Natural killer cell (primary cell): Measurements from ENCODE around the gene MBNL1. TPM values are rescaled to one million over a fixed set of nuclear protein-coding genes. Genes with fewer than 3 reads are reported as not detected.
A peak's percentile ranks its signal among the peaks of the same experiment; 100 is the strongest.

Experiments
- ATAC-seq, 3 donors: fragments of 150-1000 bp in 2 of 3; fragments of 200-7000 bp in 1 of 3; cut with Tn5 transposase; 1 replicate in 1 of 3; 2 replicates in 2 of 3; pipeline ENCODE4 v1.10.0; 2021; ENCODE audit warnings: mild to moderate bottlenecking in 2 of 3, moderate library complexity in 2 of 3
- DNase-seq, 2 donors: peaks; one replicate each; pipeline versions ENCODE4 v3.0.0 to v3.0.0-alpha.2; 2013 to 2021; ENCODE audit warnings: mixed read lengths in 1 of 2
- H3K27ac ChIP-seq: one replicate; pipeline ENCODE4 v1.5.1; 2013; ENCODE audit warnings: mild to moderate bottlenecking, low read length
- H3K27me3 ChIP-seq: one replicate; pipeline ENCODE4 v1.6.1; 2013; ENCODE audit warnings: low read length; ENCODE audit not compliant: control insufficient read depth, insufficient read depth
- H3K36me3 ChIP-seq: one replicate; pipeline ENCODE4 v1.6.1; 2013; ENCODE audit warnings: low read length; ENCODE audit not compliant: control insufficient read depth, insufficient read depth
- H3K4me1 ChIP-seq: one replicate; pipeline ENCODE4 v1.6.1; 2013; ENCODE audit warnings: low read length; ENCODE audit not compliant: control insufficient read depth, insufficient read depth
- H3K4me3 ChIP-seq: one replicate; pipeline ENCODE4 v1.5.1; 2013; ENCODE audit warnings: low read length
- H3K9me3 ChIP-seq: one replicate; pipeline ENCODE4 v1.6.1; 2013; ENCODE audit warnings: low read length; ENCODE audit not compliant: control insufficient read depth, insufficient read depth
- H3K27ac Mint-ChIP-seq, 2 donors: one replicate each; pipeline ENCODE4 v1.8.0; 2022; ENCODE audit warnings: mild to moderate bottlenecking in 2 of 2, mixed read lengths in 2 of 2, moderate library complexity in 1 of 2
- H3K27me3 Mint-ChIP-seq, 2 donors: one replicate each; pipeline ENCODE4 v1.8.0; 2022; ENCODE audit warnings: low read depth in 2 of 2, mixed read lengths in 2 of 2
- H3K36me3 Mint-ChIP-seq: one replicate; pipeline ENCODE4 v1.8.0; 2022; ENCODE audit warnings: mixed read lengths
- H3K4me1 Mint-ChIP-seq, 2 donors: one replicate each; pipeline ENCODE4 v1.8.0; 2022; ENCODE audit warnings: mixed read lengths in 2 of 2
- H3K4me3 Mint-ChIP-seq: one replicate; pipeline ENCODE4 v1.8.0; 2022; ENCODE audit warnings: mild to moderate bottlenecking, moderate library complexity, mixed read lengths
- H3K9me3 Mint-ChIP-seq, 2 donors: one replicate each; pipeline ENCODE4 v1.8.0; 2022; ENCODE audit warnings: mixed read lengths in 2 of 2
- WGBS: methylation state at CpG from one replicate; pipeline ENCODE4 v1.1.7; 2013; ENCODE audit warnings: missing lambda C conversion rate; ENCODE audit not compliant: insufficient coverage; 5-methylcytosine and 5-hydroxymethylcytosine counted together
- intact Hi-C: fragments of 100-400 bp; cut with micrococcal nuclease; formaldehyde crosslinking; loops from one replicate; pipeline ENCODE4 v1.14.2; 2022
- total RNA-seq, 4 donors: library from RNA; stranded (reverse); fragments of 120-200 nt in 1 of 4; gene quantifications; one replicate each; pipeline versions ENCODE4 v1.2.3 to v1.2.4, GENCODE V29; 2013 to 2022
- TF ChIP-seq, protein P1 (sequence below): fragments of 200-600 bp; IDR thresholded peaks from one replicate; pipeline ENCODE4 v1.8.0; 2022; ENCODE audit warnings: antibody characterized with exemption

MBNL1 gene
- total RNA-seq, 3 donors from 2014 or later (not counting 1 experiment from before 2014, with no cell fraction given): 600 to 704 (median 607) TPM

DNA sequence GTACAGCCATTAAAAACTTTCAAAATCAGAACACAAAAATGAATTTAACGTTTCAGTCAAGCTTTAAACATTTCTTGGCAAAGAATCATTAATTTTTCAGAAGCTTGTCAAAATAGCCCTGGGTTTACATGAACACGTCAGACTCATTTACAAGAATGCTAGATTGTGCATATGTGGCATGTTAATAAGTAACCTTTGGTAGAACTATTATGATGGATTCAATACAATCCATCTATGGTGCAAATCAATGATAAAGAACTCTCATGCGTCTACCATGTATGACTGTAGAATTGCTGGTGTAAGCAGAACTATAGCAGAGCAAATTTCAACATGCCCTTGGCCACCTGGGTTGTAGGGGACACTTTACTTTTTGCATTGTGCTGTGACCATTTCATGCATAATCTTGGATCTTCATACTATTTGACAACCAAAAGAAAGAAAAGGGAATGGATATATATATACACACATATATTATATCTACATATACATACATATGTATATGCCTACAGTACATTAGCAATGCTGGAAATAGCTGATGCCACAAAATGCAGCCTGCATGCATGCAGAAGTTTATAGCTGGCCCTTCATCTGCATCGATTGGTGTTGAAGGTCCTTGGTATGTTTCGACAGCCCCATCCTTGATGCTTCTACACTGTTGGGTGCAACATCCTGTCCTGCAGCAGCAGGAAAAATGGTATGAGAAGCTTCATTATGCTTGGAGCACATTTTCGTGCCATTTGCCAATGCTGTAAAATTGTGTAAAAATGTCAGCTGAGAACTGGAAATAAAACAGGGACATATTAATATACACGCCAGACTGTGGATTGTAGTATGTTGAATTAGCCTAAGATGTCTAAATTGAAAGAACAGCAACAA is 189.0 kb downstream of the MBNL1 start:
- ATAC-seq: peak in 1 of 3 donors; percentile 34
- H3K27ac ChIP-seq: no peak overlapping the region
- TF ChIP-seq, protein P1, sequence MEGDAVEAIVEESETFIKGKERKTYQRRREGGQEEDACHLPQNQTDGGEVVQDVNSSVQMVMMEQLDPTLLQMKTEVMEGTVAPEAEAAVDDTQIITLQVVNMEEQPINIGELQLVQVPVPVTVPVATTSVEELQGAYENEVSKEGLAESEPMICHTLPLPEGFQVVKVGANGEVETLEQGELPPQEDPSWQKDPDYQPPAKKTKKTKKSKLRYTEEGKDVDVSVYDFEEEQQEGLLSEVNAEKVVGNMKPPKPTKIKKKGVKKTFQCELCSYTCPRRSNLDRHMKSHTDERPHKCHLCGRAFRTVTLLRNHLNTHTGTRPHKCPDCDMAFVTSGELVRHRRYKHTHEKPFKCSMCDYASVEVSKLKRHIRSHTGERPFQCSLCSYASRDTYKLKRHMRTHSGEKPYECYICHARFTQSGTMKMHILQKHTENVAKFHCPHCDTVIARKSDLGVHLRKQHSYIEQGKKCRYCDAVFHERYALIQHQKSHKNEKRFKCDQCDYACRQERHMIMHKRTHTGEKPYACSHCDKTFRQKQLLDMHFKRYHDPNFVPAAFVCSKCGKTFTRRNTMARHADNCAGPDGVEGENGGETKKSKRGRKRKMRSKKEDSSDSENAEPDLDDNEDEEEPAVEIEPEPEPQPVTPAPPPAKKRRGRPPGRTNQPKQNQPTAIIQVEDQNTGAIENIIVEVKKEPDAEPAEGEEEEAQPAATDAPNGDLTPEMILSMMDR: no peak
- intact Hi-C loops: no loop called here
- Mint-ChIP-seq H3K4me3 (no peak overlapping the region), H3K9me3 (no peaks in the 10 kb centered on the region), H3K27me3 (no peaks in the 10 kb centered on the region), H3K4me1 (peaks cover 35 to 37% of the 10 kb centered on the region in 2 donors), H3K27ac (peak overlapping the region; percentile 68 to 75), H3K36me3 (peaks cover 5% of the 10 kb centered on the region)
- no peaks in the 10 kb centered on the region for H3K9me3 ChIP-seq
- H3K4me3 ChIP-seq: no peak overlapping the region
- DNase-seq: no peak
- H3K27me3 ChIP-seq: no peaks in the 10 kb centered on the region
- H3K36me3 ChIP-seq: peaks cover 85% of the 10 kb centered on the region
- H3K4me1 ChIP-seq: no peaks in the 10 kb centered on the region
- 89% methylated on average over 7 of the region's 7 CpGs for WGBS

GRCh38 chr3:152458376-152459117 is 189.8 kb downstream of the MBNL1 start:
- no peak overlapping the region for H3K4me3 ChIP-seq
- Mint-ChIP-seq H3K27ac (peak overlapping the region; percentile 68 to 75), H3K9me3 (no peaks in the 10 kb centered on the region), H3K4me3 (no peak overlapping the region), H3K4me1 (peaks cover 32 to 33% of the 10 kb centered on the region in 2 donors), H3K27me3 (no peaks in the 10 kb centered on the region), H3K36me3 (peaks cover 5% of the 10 kb centered on the region)
- 43% methylated on average over 4 of the region's 5 CpGs for WGBS
- no peaks in the 10 kb centered on the region for H3K9me3 ChIP-seq
- intact Hi-C loops: no loop called here
- DNase-seq (no peak), ATAC-seq (no peak)
- H3K27me3 ChIP-seq: no peaks in the 10 kb centered on the region
- H3K36me3 ChIP-seq: peaks cover 86% of the 10 kb centered on the region
- H3K27ac ChIP-seq: no peak overlapping the region
- no peaks in the 10 kb centered on the region for H3K4me1 ChIP-seq
- TF ChIP-seq, protein P1: no peak

- Histone ChIP-seq H3K4me3 (no peak overlapping the region), H3K36me3 (peaks cover 85% of the 10 kb centered on the region), H3K4me1 (no peaks in the 10 kb centered on the region), H3K9me3 (no peaks in the 10 kb centered on the region), H3K27ac (no peak overlapping the region), H3K27me3 (no peaks in the 10 kb centered on the region)
- H3K27me3 Mint-ChIP-seq: no peaks in the 10 kb centered on the region
- peaks cover 32 to 33% of the 10 kb centered on the region in 2 donors for H3K4me1 Mint-ChIP-seq
- H3K27ac Mint-ChIP-seq: peak overlapping the region; percentile 68 to 75
- H3K9me3 Mint-ChIP-seq: no peaks in the 10 kb centered on the region
- TF ChIP-seq, protein P1: no peak
- H3K4me3 Mint-ChIP-seq: no peak overlapping the region
- DNase-seq: no peak
- peaks cover 5% of the 10 kb centered on the region for H3K36me3 Mint-ChIP-seq
- no peak for ATAC-seq
- WGBS: no CpG with 5 or more reads among the region's 2 CpGs
- intact Hi-C loops: no loop called here
Observed at GRCh38 chr3:152459118-152459515, 190.4 kb downstream of the MBNL1 start.
